Mesothelial cell of epicardium (in vitro differentiated cells): Measurements from ENCODE around the gene VOPP1. TPM values are rescaled to one million over a fixed set of nuclear protein-coding genes. Genes with fewer than 3 reads are reported as not detected.

ENCODE experiments used
- DNase-seq, 2 experiments: peaks; one replicate each; pipeline ENCODE4 v3.0.0; 2021; ENCODE audit warnings: low spot score in 2 of 2; ENCODE audit not compliant: unreplicated experiment in 2 of 2
- H3K27ac Mint-ChIP-seq: 2 replicates; pipeline ENCODE4 v1.8.0; 2021; ENCODE audit warnings: mixed read lengths
- H3K27me3 Mint-ChIP-seq: 2 replicates; pipeline ENCODE4 v1.8.0; 2021; ENCODE audit warnings: low read depth, mixed read lengths
- H3K36me3 Mint-ChIP-seq: 2 replicates; pipeline ENCODE4 v1.8.0; 2021; ENCODE audit warnings: mixed read lengths
- H3K4me1 Mint-ChIP-seq: 2 replicates; pipeline ENCODE4 v1.8.0; 2021; ENCODE audit warnings: mixed read lengths
- H3K4me3 Mint-ChIP-seq: 2 replicates; pipeline ENCODE4 v1.8.0; 2021; ENCODE audit warnings: mild to moderate bottlenecking, moderate library complexity, mixed read lengths
- H3K9me3 Mint-ChIP-seq: 2 replicates; pipeline ENCODE4 v1.8.0; 2021; ENCODE audit warnings: mixed read lengths
- CTCF ChIP-seq: fragments of 200-600 bp; sonication (generic); IDR thresholded peaks from one replicate; pipeline ENCODE4 v1.5.0; 2021; ENCODE audit warnings: antibody characterized with exemption; ENCODE audit not compliant: unreplicated experiment
- total RNA-seq: library from RNA; stranded (reverse); gene quantifications from 3 replicates; pipeline ENCODE4 v1.2.1, GENCODE V29; 2021

VOPP1 gene
- total RNA-seq, 1 donor from 2014 or later = 42.8 TPM

GRCh38 chr7:55540226-55540858 lies 32.0 kb downstream of the VOPP1 start:
- Mint-ChIP-seq H3K4me3 (no peak overlapping the region), H3K36me3 (peaks cover 11% of the 10 kb centered on the region), H3K4me1 (peaks cover 11% of the 10 kb centered on the region), H3K27me3 (no peaks in the 10 kb centered on the region), H3K9me3 (peaks cover 4% of the 10 kb centered on the region), H3K27ac (peak overlapping the region; percentile 13)
- no peak for DNase-seq
- TF ChIP-seq CTCF = no peak

GRCh38 chr7:55539380-55539779 lies 32.9 kb downstream of the VOPP1 start:
- no peak for DNase-seq
- H3K27me3 Mint-ChIP-seq = no peaks in the 10 kb centered on the region
- no peak overlapping the region for H3K4me3 Mint-ChIP-seq
- H3K36me3 Mint-ChIP-seq = peaks cover 11% of the 10 kb centered on the region
- no peak overlapping the region for H3K27ac Mint-ChIP-seq
- TF ChIP-seq CTCF = no peak
- H3K4me1 Mint-ChIP-seq = peaks cover 19% of the 10 kb centered on the region
- H3K9me3 Mint-ChIP-seq = peaks cover 4% of the 10 kb centered on the region

- no peak overlapping the region for H3K27ac Mint-ChIP-seq
- H3K9me3 Mint-ChIP-seq = peaks cover 4% of the 10 kb centered on the region
- no peaks in the 10 kb centered on the region for H3K27me3 Mint-ChIP-seq
- H3K4me1 Mint-ChIP-seq = peaks cover 27% of the 10 kb centered on the region
- H3K36me3 Mint-ChIP-seq = peaks cover 4% of the 10 kb centered on the region
- no peak for TF ChIP-seq CTCF
- H3K4me3 Mint-ChIP-seq = no peak overlapping the region
- no peak for DNase-seq
Measured at GRCh38 chr7:55538538-55538937, 33.8 kb downstream of the VOPP1 start.

GRCh38 chr7:55537458-55537990 lies 34.8 kb downstream of the VOPP1 start:
- no peak for TF ChIP-seq CTCF
- no peak overlapping the region for H3K27ac Mint-ChIP-seq
- H3K4me3 Mint-ChIP-seq = no peak overlapping the region
- DNase-seq = no peak
- H3K36me3 Mint-ChIP-seq = no peaks in the 10 kb centered on the region
- H3K9me3 Mint-ChIP-seq = no peaks in the 10 kb centered on the region
- no peaks in the 10 kb centered on the region for H3K27me3 Mint-ChIP-seq
- H3K4me1 Mint-ChIP-seq = peaks cover 31% of the 10 kb centered on the region

GRCh38 chr7:55536619-55537457 lies 35.5 kb downstream of the VOPP1 start:
- Mint-ChIP-seq H3K27me3 (no peaks in the 10 kb centered on the region), H3K36me3 (no peaks in the 10 kb centered on the region), H3K27ac (no peak overlapping the region), H3K4me3 (no peak overlapping the region), H3K9me3 (no peaks in the 10 kb centered on the region), H3K4me1 (peaks cover 31% of the 10 kb centered on the region)
- TF ChIP-seq CTCF = no peak
- no peak for DNase-seq
